Astrocyte (in vitro differentiated cells and primary cell): ENCODE measurements around the gene FBXO31. TPM values are rescaled to one million over a fixed set of nuclear protein-coding genes. Genes with fewer than 3 reads are reported as not detected.

Experiments used
- DNase-seq: peaks from one replicate; pipeline ENCODE4 v3.0.0-alpha.2; 2010; ENCODE audit warnings: low read depth
- FAIRE-seq: peaks from 2 replicates; lab custom pipeline; 2011; peaks lifted over from hg19 to GRCh38; lab: Jason Lieb, UNC
- H2AFZ ChIP-seq: 2 replicates; pipeline ENCODE4 v1.6.0; 2012; ENCODE audit warnings: low read depth, low read length, inconsistent platforms
- H3K27ac ChIP-seq: 2 replicates; pipeline ENCODE4 v1.5.1; 2011; ENCODE audit warnings: low read depth, low read length, inconsistent platforms
- H3K27me3 ChIP-seq: 2 replicates; pipeline ENCODE4 v1.6.0; 2011; ENCODE audit warnings: low read length, inconsistent platforms; ENCODE audit not compliant: insufficient read depth
- H3K36me3 ChIP-seq: 2 replicates; pipeline ENCODE4 v1.5.1; 2011; ENCODE audit warnings: low read length, inconsistent platforms; ENCODE audit not compliant: insufficient read depth
- H3K4me1 ChIP-seq: 2 replicates; pipeline ENCODE4 v1.5.1; 2011; ENCODE audit warnings: low read length, inconsistent platforms; ENCODE audit not compliant: insufficient read depth
- H3K4me2 ChIP-seq: 2 replicates; pipeline ENCODE4 v1.6.0; 2012; ENCODE audit warnings: low read length, inconsistent platforms
- H3K4me3 ChIP-seq: 2 replicates; pipeline ENCODE4 v1.5.1; 2011; ENCODE audit warnings: low read depth, mild to moderate bottlenecking, low read length, inconsistent platforms; ENCODE audit not compliant: insufficient read depth
- H3K79me2 ChIP-seq: 2 replicates; pipeline ENCODE4 v1.6.0; 2012; ENCODE audit warnings: mild to moderate bottlenecking, low read length, inconsistent platforms; ENCODE audit not compliant: insufficient read depth
- H3K9ac ChIP-seq: 2 replicates; pipeline ENCODE4 v1.6.0; 2012; ENCODE audit warnings: mild to moderate bottlenecking, low read length, inconsistent platforms
- H3K9me3 ChIP-seq: 2 replicates; pipeline ENCODE4 v1.5.1; 2012; ENCODE audit warnings: low read depth, mild to moderate bottlenecking, low read length, inconsistent platforms; ENCODE audit not compliant: insufficient read depth
- H4K20me1 ChIP-seq: 2 replicates; pipeline ENCODE4 v1.6.0; 2012; ENCODE audit warnings: low read length, inconsistent platforms; ENCODE audit not compliant: insufficient read depth
- H3K27ac Mint-ChIP-seq: one replicate; pipeline ENCODE4 v1.8.0; 2021; ENCODE audit warnings: mild to moderate bottlenecking, mixed read lengths; ENCODE audit not compliant: unreplicated experiment
- H3K27me3 Mint-ChIP-seq: one replicate; pipeline ENCODE4 v1.8.0; 2021; ENCODE audit warnings: low read depth, mixed read lengths; ENCODE audit not compliant: unreplicated experiment
- H3K36me3 Mint-ChIP-seq: one replicate; pipeline ENCODE4 v1.8.0; 2021; ENCODE audit warnings: low read depth, mixed read lengths; ENCODE audit not compliant: unreplicated experiment
- H3K4me1 Mint-ChIP-seq: one replicate; pipeline ENCODE4 v1.8.0; 2021; ENCODE audit warnings: low read depth, mixed read lengths; ENCODE audit not compliant: unreplicated experiment
- H3K4me3 Mint-ChIP-seq: one replicate; pipeline ENCODE4 v1.8.0; 2021; ENCODE audit warnings: mild to moderate bottlenecking, moderate library complexity, mixed read lengths; ENCODE audit not compliant: unreplicated experiment
- H3K9me3 Mint-ChIP-seq: one replicate; pipeline ENCODE4 v1.8.0; 2021; ENCODE audit warnings: mild to moderate bottlenecking, mixed read lengths; ENCODE audit not compliant: unreplicated experiment
- CTCF ChIP-seq: IDR thresholded peaks from 2 replicates; pipeline ENCODE4 v1.5.1; 2011; ENCODE audit warnings: low read depth, mild to moderate bottlenecking, inconsistent platforms, low read length, moderate library complexity; ENCODE audit not compliant: insufficient read depth
- EZH2 ChIP-seq: IDR thresholded peaks from 2 replicates; pipeline ENCODE4 v1.6.1; 2012; ENCODE audit warnings: mild to moderate bottlenecking, low read length, inconsistent platforms; ENCODE audit not compliant: insufficient read depth
- total RNA-seq: library from RNA; stranded (reverse); gene quantifications from 2 replicates; pipeline ENCODE4 v1.2.1, GENCODE V29; 2021

Gene FBXO31
- total RNA-seq, 1 donor from 2014 or later: 34.9 TPM

GRCh38 chr16:87332150-87332549, 51.4 kb downstream of the FBXO31 start:
- peaks cover 60% of the 10 kb centered on the region for H4K20me1 ChIP-seq
- no peaks in the 10 kb centered on the region for H3K9me3 ChIP-seq
- no peak overlapping the region for H3K27ac Mint-ChIP-seq
- no peak overlapping the region for H3K4me3 Mint-ChIP-seq
- H3K27me3 ChIP-seq: no peaks in the 10 kb centered on the region
- H3K36me3 ChIP-seq: no peaks in the 10 kb centered on the region
- H3K4me2 ChIP-seq: no peak overlapping the region
- H3K4me1 ChIP-seq: no peaks in the 10 kb centered on the region
- H3K79me2 ChIP-seq: peaks cover 5% of the 10 kb centered on the region
- no peak overlapping the region for H3K27ac ChIP-seq
- peaks cover 17% of the 10 kb centered on the region for H3K36me3 Mint-ChIP-seq
- DNase-seq (no peak), FAIRE-seq (no peak)
- TF ChIP-seq EZH2 (no peak), CTCF (no peak)
- peaks cover 9% of the 10 kb centered on the region for H3K4me1 Mint-ChIP-seq
- no peak overlapping the region for H3K9ac ChIP-seq
- H3K27me3 Mint-ChIP-seq: no peaks in the 10 kb centered on the region
- H3K4me3 ChIP-seq: no peak overlapping the region
- H3K9me3 Mint-ChIP-seq: no peaks in the 10 kb centered on the region
- no peak overlapping the region for H2AFZ ChIP-seq

DNA sequence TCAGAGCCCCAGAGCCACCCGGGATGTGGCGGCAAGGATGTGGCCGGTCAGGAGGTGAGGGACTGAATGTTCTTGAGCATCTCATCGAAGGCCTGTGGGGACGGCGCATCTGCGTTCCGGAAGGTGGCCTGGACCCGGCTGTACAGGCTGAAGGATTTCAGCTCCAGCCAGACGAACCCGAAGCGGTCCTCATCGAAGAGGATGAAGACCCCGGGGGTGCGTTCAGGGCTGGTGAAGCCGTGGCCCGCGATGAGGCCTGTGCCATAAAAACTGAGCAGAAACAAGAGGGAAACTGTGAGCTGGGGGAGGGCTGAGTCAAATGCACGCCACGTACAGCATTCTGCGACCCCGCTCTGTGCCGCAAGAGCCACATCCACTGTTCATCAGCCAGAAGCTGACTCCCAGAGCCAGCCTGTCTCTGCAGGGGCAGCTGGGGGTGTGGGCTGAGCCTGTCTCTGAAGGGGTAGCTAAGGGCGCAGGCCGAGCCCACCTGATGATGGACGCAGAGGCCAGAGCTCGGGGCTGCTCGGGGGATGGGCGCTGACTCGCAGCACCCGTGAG, 52.3 kb downstream of the FBXO31 start:
- peaks cover 15% of the 10 kb centered on the region for H3K36me3 Mint-ChIP-seq
- H3K4me2 ChIP-seq: no peak overlapping the region
- no peaks in the 10 kb centered on the region for H3K9me3 Mint-ChIP-seq
- H3K4me3 ChIP-seq: no peak overlapping the region
- no peaks in the 10 kb centered on the region for H3K27me3 ChIP-seq
- no peak for FAIRE-seq
- H3K36me3 ChIP-seq: no peaks in the 10 kb centered on the region
- peaks cover 60% of the 10 kb centered on the region for H4K20me1 ChIP-seq
- no peak overlapping the region for H3K9ac ChIP-seq
- H3K4me1 ChIP-seq: no peaks in the 10 kb centered on the region
- no peak overlapping the region for H3K27ac Mint-ChIP-seq
- H3K9me3 ChIP-seq: no peaks in the 10 kb centered on the region
- TF ChIP-seq EZH2 (no peak), CTCF (no peak)
- H3K4me3 Mint-ChIP-seq: no peak overlapping the region
- no peak for DNase-seq
- H2AFZ ChIP-seq: no peak overlapping the region
- no peak overlapping the region for H3K27ac ChIP-seq
- H3K27me3 Mint-ChIP-seq: no peaks in the 10 kb centered on the region
- H3K79me2 ChIP-seq: no peaks in the 10 kb centered on the region
- peaks cover 9% of the 10 kb centered on the region for H3K4me1 Mint-ChIP-seq

- TF ChIP-seq EZH2 (no peak), CTCF (no peak)
These were observed 52.9 kb downstream of the FBXO31 start for GRCh38 chr16:87330646-87331045.

More at GRCh38 chr16:87330646-87331045, 52.9 kb downstream of the FBXO31 start:
- H3K4me1 ChIP-seq: no peaks in the 10 kb centered on the region
- H4K20me1 ChIP-seq: peaks cover 63% of the 10 kb centered on the region
- Mint-ChIP-seq H3K4me3 (no peak overlapping the region), H3K9me3 (no peaks in the 10 kb centered on the region), H3K4me1 (peaks cover 15% of the 10 kb centered on the region), H3K27me3 (no peaks in the 10 kb centered on the region), H3K36me3 (peaks cover 15% of the 10 kb centered on the region), H3K27ac (no peak overlapping the region)
- no peaks in the 10 kb centered on the region for H3K9me3 ChIP-seq
- H3K27ac ChIP-seq: no peak overlapping the region
- H3K36me3 ChIP-seq: no peaks in the 10 kb centered on the region
- no peaks in the 10 kb centered on the region for H3K27me3 ChIP-seq
- H3K4me3 ChIP-seq: no peak overlapping the region
- FAIRE-seq: no peak
- peaks cover 2% of the 10 kb centered on the region for H3K79me2 ChIP-seq
- no peak overlapping the region for H3K9ac ChIP-seq
- no peak overlapping the region for H3K4me2 ChIP-seq
- no peak for DNase-seq
- H2AFZ ChIP-seq: no peak overlapping the region
